HEK293 (cell line): ENCODE data around the gene MDM4.

Experiments used
- KLF10 ChIP-seq: fragments of 450-650 bp; IDR thresholded peaks from 2 replicates; pipeline ENCODE4 v1.5.1; 2018; ENCODE audit warnings: missing biosample characterization, mild to moderate bottlenecking, missing genetic modification characterization
- MZF1 ChIP-seq: fragments of 450-650 bp; formaldehyde crosslinking; IDR thresholded peaks from 2 replicates; pipeline ENCODE4 v1.5.1; 2017; ENCODE audit warnings: missing biosample characterization, missing genetic modification characterization, borderline replicate concordance
- PRDM6 ChIP-seq: fragments of 450-650 bp; formaldehyde crosslinking; IDR thresholded peaks from 2 replicates; pipeline ENCODE4 v1.5.1; 2017; ENCODE audit warnings: missing biosample characterization, missing genetic modification characterization
- YY2 ChIP-seq: fragments of 450-650 bp; formaldehyde crosslinking; IDR thresholded peaks from 2 replicates; pipeline ENCODE4 v1.5.1; 2016; ENCODE audit warnings: missing biosample characterization, missing genetic modification characterization
- ZBTB1 ChIP-seq: fragments of 450-650 bp; formaldehyde crosslinking; IDR thresholded peaks from 2 replicates; pipeline ENCODE4 v1.5.1; 2016; ENCODE audit warnings: missing biosample characterization, missing genetic modification characterization
- ZBTB49 ChIP-seq: fragments of 450-650 bp; formaldehyde crosslinking; IDR thresholded peaks from 2 replicates; pipeline ENCODE4 v1.5.1; 2016; ENCODE audit warnings: missing biosample characterization, missing genetic modification characterization, low read depth
- ZBTB8A ChIP-seq: fragments of 450-650 bp; formaldehyde crosslinking; IDR thresholded peaks from 2 replicates; pipeline ENCODE4 v1.5.1; 2016; ENCODE audit warnings: missing biosample characterization, missing genetic modification characterization
- ZIC2 ChIP-seq: fragments of 450-650 bp; formaldehyde crosslinking; IDR thresholded peaks from 2 replicates; pipeline ENCODE4 v1.5.1; 2016; ENCODE audit warnings: missing biosample characterization, missing genetic modification characterization
- ZNF132 ChIP-seq: fragments of 450-650 bp; formaldehyde crosslinking; IDR thresholded peaks from 2 replicates; pipeline ENCODE4 v1.5.1; 2017; ENCODE audit warnings: missing biosample characterization, missing genetic modification characterization, borderline replicate concordance
- ZNF133 ChIP-seq: fragments of 450-650 bp; formaldehyde crosslinking; IDR thresholded peaks from 2 replicates; pipeline ENCODE4 v1.5.1; 2016; ENCODE audit warnings: missing biosample characterization, missing genetic modification characterization
- ZNF140 ChIP-seq: fragments of 450-650 bp; formaldehyde crosslinking; IDR thresholded peaks from 2 replicates; pipeline ENCODE4 v1.5.1; 2016; ENCODE audit warnings: missing biosample characterization, missing genetic modification characterization
- ZNF2 ChIP-seq: fragments of 450-650 bp; formaldehyde crosslinking; IDR thresholded peaks from 2 replicates; pipeline ENCODE4 v1.5.1; 2016; ENCODE audit warnings: missing biosample characterization, missing genetic modification characterization
- ZNF404 ChIP-seq: fragments of 450-650 bp; formaldehyde crosslinking; IDR thresholded peaks from 2 replicates; pipeline ENCODE4 v1.5.1; 2017; ENCODE audit warnings: missing biosample characterization, missing genetic modification characterization
- ZNF571 ChIP-seq: fragments of 450-650 bp; formaldehyde crosslinking; IDR thresholded peaks from 2 replicates; pipeline ENCODE4 v1.5.0; 2017; ENCODE audit warnings: missing biosample characterization, missing genetic modification characterization
- ZNF645 ChIP-seq: fragments of 450-650 bp; formaldehyde crosslinking; IDR thresholded peaks from 2 replicates; pipeline ENCODE4; 2016; ENCODE audit warnings: missing biosample characterization, missing genetic modification characterization
- ZNF654 ChIP-seq: fragments of 450-650 bp; formaldehyde crosslinking; IDR thresholded peaks from 2 replicates; pipeline ENCODE4 v1.5.1; 2016; ENCODE audit warnings: low read depth, missing biosample characterization, missing genetic modification characterization
- ZNF664 ChIP-seq: fragments of 450-650 bp; formaldehyde crosslinking; IDR thresholded peaks from 2 replicates; pipeline ENCODE4 v1.5.1; 2016; ENCODE audit warnings: missing biosample characterization, missing genetic modification characterization
- ZNF76 ChIP-seq: fragments of 450-650 bp; formaldehyde crosslinking; IDR thresholded peaks from 2 replicates; pipeline ENCODE4; 2016; ENCODE audit warnings: low read depth, missing biosample characterization, missing genetic modification characterization, borderline replicate concordance
- ZNF768 ChIP-seq: fragments of 450-650 bp; formaldehyde crosslinking; IDR thresholded peaks from 2 replicates; pipeline ENCODE4 v1.5.1; 2018; ENCODE audit warnings: missing biosample characterization, mild to moderate bottlenecking, missing genetic modification characterization
- ZNF776 ChIP-seq: fragments of 450-650 bp; formaldehyde crosslinking; IDR thresholded peaks from 2 replicates; pipeline ENCODE4 v1.5.0; 2017; ENCODE audit warnings: missing biosample characterization, missing genetic modification characterization, borderline replicate concordance
- TF ChIP-seq, protein P1 (sequence below): fragments of 450-650 bp; formaldehyde crosslinking; IDR thresholded peaks from 2 replicates; pipeline ENCODE4 v1.5.1; 2016; ENCODE audit warnings: missing biosample characterization, missing genetic modification characterization
- TF ChIP-seq, protein P2 (sequence below): fragments of 450-650 bp; formaldehyde crosslinking; IDR thresholded peaks from 2 replicates; pipeline ENCODE4 v1.5.1; 2016; ENCODE audit warnings: missing biosample characterization, missing genetic modification characterization
- TF ChIP-seq, protein P3 (sequence below): fragments of 450-650 bp; formaldehyde crosslinking; IDR thresholded peaks from 2 replicates; pipeline ENCODE4 v1.5.1; 2016; ENCODE audit warnings: missing biosample characterization, missing genetic modification characterization

MDM4 gene

DNA sequence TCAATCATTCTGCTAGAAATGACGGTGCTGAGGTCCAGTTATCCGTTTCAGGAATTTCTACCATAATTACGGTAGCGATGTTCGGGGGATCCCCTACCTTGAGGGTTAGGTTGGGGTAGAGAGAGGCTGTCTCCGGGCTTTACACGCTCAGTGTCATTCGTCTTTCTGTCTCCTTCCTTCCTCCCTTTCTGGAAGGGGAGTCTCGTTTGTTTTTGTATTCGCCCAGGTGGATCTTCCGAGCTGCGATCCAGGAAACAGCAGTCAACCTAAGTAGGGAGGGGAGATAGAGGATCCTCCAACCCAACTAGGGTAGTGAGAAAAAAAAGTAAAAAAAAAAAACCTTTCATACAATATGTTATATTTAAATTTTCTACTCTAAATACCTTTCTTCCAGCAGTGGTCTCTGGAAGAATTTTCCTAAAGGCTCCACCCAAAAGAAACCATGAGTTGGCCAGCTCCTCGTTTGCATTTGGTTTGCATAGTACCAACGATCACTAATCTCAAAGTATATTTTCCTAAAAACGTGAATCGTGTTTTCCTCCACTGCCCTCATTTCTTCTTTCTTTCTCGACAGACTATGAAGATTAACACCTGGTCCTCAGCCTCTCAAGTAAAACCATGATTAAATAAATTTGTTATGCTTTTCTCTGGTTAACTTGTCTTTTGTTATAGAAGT lies 21.0 kb upstream of the MDM4 start (continued):
- TF ChIP-seq, protein P1, sequence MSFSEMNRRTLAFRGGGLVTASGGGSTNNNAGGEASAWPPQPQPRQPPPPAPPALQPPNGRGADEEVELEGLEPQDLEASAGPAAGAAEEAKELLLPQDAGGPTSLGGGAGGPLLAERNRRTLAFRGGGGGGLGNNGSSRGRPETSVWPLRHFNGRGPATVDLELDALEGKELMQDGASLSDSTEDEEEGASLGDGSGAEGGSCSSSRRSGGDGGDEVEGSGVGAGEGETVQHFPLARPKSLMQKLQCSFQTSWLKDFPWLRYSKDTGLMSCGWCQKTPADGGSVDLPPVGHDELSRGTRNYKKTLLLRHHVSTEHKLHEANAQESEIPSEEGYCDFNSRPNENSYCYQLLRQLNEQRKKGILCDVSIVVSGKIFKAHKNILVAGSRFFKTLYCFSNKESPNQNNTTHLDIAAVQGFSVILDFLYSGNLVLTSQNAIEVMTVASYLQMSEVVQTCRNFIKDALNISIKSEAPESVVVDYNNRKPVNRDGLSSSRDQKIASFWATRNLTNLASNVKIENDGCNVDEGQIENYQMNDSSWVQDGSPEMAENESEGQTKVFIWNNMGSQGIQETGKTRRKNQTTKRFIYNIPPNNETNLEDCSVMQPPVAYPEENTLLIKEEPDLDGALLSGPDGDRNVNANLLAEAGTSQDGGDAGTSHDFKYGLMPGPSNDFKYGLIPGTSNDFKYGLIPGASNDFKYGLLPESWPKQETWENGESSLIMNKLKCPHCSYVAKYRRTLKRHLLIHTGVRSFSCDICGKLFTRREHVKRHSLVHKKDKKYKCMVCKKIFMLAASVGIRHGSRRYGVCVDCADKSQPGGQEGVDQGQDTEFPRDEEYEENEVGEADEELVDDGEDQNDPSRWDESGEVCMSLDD: no peak
- TF ChIP-seq ZNF654 (tag by site-specific recombination): no peak
- no peak for TF ChIP-seq ZBTB49 (tag by site-specific recombination)
- TF ChIP-seq, protein P2, sequence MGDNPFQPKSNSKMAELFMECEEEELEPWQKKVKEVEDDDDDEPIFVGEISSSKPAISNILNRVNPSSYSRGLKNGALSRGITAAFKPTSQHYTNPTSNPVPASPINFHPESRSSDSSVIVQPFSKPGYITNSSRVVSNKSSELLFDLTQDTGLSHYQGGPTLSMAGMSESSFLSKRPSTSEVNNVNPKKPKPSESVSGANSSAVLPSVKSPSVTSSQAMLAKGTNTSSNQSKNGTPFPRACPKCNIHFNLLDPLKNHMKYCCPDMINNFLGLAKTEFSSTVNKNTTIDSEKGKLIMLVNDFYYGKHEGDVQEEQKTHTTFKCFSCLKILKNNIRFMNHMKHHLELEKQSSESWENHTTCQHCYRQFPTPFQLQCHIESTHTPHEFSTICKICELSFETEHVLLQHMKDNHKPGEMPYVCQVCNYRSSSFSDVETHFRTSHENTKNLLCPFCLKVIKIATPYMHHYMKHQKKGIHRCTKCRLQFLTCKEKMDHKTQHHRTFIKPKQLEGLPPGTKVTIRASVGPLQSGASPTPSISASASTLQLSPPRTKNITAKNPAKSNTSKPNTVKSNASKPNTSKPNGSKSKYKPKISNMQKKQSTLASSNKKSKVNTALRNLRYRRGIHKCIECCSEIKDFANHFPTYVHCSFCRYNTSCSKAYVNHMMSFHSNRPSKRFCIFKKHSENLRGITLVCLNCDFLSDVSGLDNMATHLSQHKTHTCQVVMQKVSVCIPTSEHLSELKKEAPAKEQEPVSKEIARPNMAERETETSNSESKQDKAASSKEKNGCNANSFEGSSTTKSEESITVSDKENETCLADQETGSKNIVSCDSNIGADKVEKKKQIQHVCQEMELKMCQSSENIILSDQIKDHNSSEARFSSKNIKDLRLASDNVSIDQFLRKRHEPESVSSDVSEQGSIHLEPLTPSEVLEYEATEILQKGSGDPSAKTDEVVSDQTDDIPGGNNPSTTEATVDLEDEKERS (tag by site-specific recombination): 0 out of 2 replicates have a peak, but pooled peaks have one; percentile 7
- no peak for TF ChIP-seq PRDM6 (tag by site-specific recombination)
- TF ChIP-seq, protein P3, sequence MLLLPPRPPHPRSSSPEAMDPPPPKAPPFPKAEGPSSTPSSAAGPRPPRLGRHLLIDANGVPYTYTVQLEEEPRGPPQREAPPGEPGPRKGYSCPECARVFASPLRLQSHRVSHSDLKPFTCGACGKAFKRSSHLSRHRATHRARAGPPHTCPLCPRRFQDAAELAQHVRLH: 0 out of 2 replicates have a peak, but pooled peaks have one; percentile 64
- no peak for TF ChIP-seq ZIC2 (tag by site-specific recombination)
- no peak for TF ChIP-seq ZNF133
- TF ChIP-seq ZNF571: no peak
- no peak for TF ChIP-seq ZNF776 (tag by site-specific recombination)
- TF ChIP-seq ZNF645: no peak
- no peak for TF ChIP-seq ZNF140 (tag by site-specific recombination)
- TF ChIP-seq ZNF664 (tag by site-specific recombination): no peak
- TF ChIP-seq ZNF768 (tag by site-specific recombination): no peak
- TF ChIP-seq MZF1 (tag by site-specific recombination): no peak; the same call in 1 of the 2 replicates
- TF ChIP-seq ZNF2 (tag by site-specific recombination): no peak
- no peak for TF ChIP-seq ZNF76 (tag by site-specific recombination)
- no peak for TF ChIP-seq ZNF132 (tag by site-specific recombination)
- no peak for TF ChIP-seq KLF10 (tag by site-specific recombination)
- no peak for TF ChIP-seq YY2
- no peak for TF ChIP-seq ZNF404 (tag by site-specific recombination)
- TF ChIP-seq ZBTB8A: no peak
- no peak for TF ChIP-seq ZBTB1 (tag by site-specific recombination)
- TF ChIP-seq, all 188 proteins: peak for 9
